ENCODE results near the gene TNS3. TPM values are rescaled to one million over a fixed set of nuclear protein-coding genes. Genes with fewer than 3 reads are reported as not detected.

Gene TNS3
- total and polyA plus RNA-seq, 2 of the 13 experiments (the other 11 are each of a cell fraction or from before 2014, with no cell fraction given), result 52.9 to 55.7 TPM

GRCh38 chr7:47424523-47424922 lies 157.4 kb downstream of the TNS3 start (continued):
- TF ChIP-seq MTA3 (CRISPR knock-in tag; IDR thresholded peaks at IDR 0.05) (no peak), AKAP8 (CRISPR knock-in tag; IDR thresholded peaks at IDR 0.05) (no peak), CENPBD1 (CRISPR knock-in tag; IDR thresholded peaks at IDR 0.05; ENCODE audit: borderline replicate concordance, low read depth) (no peak), MIER3 (CRISPR knock-in tag; IDR thresholded peaks at IDR 0.05; ENCODE audit: borderline replicate concordance) (no peak), KLF9 (CRISPR knock-in tag; IDR thresholded peaks at IDR 0.05; ENCODE audit: low read depth) (no peak), POGZ (CRISPR knock-in tag; IDR thresholded peaks at IDR 0.05) (no peak), PLSCR1 (CRISPR knock-in tag; IDR thresholded peaks at IDR 0.05; ENCODE audit: borderline replicate concordance) (no peak), ZNF713 (CRISPR knock-in tag; IDR thresholded peaks at IDR 0.05) (no peak), XRCC5 (optimal IDR thresholded peaks at IDR 0.05; ENCODE audit: low read length) (no peak)

- BruUV-seq (replicated peaks), result no TSS peak
- Histone ChIP-seq H3K27ac (ENCODE audit: extremely low read length, insufficient read depth, low read length) (no peak overlapping the region), H3K79me2 (ENCODE audit: insufficient read depth, low read length) (no peaks in the 10 kb centered on the region), H3K4me2 (ENCODE audit: low read depth, low read length) (no peak overlapping the region), H3K9me3 (ENCODE audit: low read length) (no peaks in the 10 kb centered on the region), H3K4me1 (ENCODE audit: insufficient read depth, low read length) (peaks cover 12% of the 10 kb centered on the region), H3K36me3 (replicated peaks in 1 of 2; ENCODE audit: control insufficient read depth in 1 of 2, insufficient read depth in 2 of 2, low read length in 2 of 2) (peaks cover 41 to 93% of the 10 kb centered on the region in 2 experiments), H3K9ac (ENCODE audit: insufficient read depth, low read depth, low read length) (no peak overlapping the region), H2AFZ (ENCODE audit: low read length) (no peak overlapping the region), H4K20me1 (ENCODE audit: insufficient read depth, low read length) (peaks cover 6% of the 10 kb centered on the region; the same call in 1 of the 2 replicates), H3K4me3 (replicated peaks in 1 of 3; ENCODE audit: insufficient read depth in 1 of 3, low read depth in 2 of 3, low read length in 3 of 3) (no peak overlapping the region), H3K27me3 (ENCODE audit: control insufficient read depth in 1 of 2, insufficient read depth in 2 of 2, low read length in 2 of 2) (no peaks in the 10 kb centered on the region)
- TF ChIP-seq, protein P1, sequence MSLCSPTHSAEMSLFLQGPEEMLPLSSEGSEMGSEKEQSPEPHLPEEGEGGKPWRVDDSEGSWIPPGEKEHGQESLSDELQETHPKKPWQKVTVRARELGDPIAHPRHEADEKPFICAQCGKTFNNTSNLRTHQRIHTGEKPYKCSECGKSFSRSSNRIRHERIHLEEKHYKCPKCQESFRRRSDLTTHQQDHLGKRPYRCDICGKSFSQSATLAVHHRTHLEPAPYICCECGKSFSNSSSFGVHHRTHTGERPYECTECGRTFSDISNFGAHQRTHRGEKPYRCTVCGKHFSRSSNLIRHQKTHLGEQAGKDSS (CRISPR knock-in tag; IDR thresholded peaks at IDR 0.05; ENCODE audit: borderline replicate concordance, low read depth), result no peak
- TF ChIP-seq RBM22 (optimal IDR thresholded peaks at IDR 0.05; ENCODE audit: low read length), result peak; percentile 65
- no peak for TF ChIP-seq GLI4 (CRISPR knock-in tag; IDR thresholded peaks at IDR 0.05; ENCODE audit: borderline replicate concordance)
- no peak for TF ChIP-seq NCOA2 (CRISPR knock-in tag; IDR thresholded peaks at IDR 0.05)
- TF ChIP-seq POLR2G (IDR thresholded peaks at IDR 0.05; ENCODE audit: low read depth, low read length), result 0 out of 2 replicates have a peak, but pooled peaks have one; percentile 22
- ATAC-seq (no peak), DNase-seq (ENCODE audit: low spot score) (no peak), FAIRE-seq (no peak)
- ChIA-PET POLR2A (no interaction called here), CTCF (ENCODE audit: low intra/inter-chr PET ratio, low total read pairs) (no interaction called here)
- in situ Hi-C loops (cut with HindIII; ENCODE audit: extremely low pct_ligation_motif_present, low pct_unique_long_range_greater_than_20kb), result no loop called here
- WGBS (ENCODE audit: low lambda C conversion rate), result 100% methylated on average over 3 of the region's 3 CpGs
- intact Hi-C loops (cut with micrococcal nuclease; ENCODE audit: unreplicated experiment), result no loop called here
Measured at GRCh38 chr7:47423196-47423595, 158.7 kb downstream of the TNS3 start.

All from HepG2 (cell line).